ENCODE results near the gene SRA1.
"Not testable (repeated sequence)": the region's sequence is repeated elsewhere in the genome, so short reads cannot be mapped to it uniquely, and the experiment has no call there.

The SRA1 gene

DNA sequence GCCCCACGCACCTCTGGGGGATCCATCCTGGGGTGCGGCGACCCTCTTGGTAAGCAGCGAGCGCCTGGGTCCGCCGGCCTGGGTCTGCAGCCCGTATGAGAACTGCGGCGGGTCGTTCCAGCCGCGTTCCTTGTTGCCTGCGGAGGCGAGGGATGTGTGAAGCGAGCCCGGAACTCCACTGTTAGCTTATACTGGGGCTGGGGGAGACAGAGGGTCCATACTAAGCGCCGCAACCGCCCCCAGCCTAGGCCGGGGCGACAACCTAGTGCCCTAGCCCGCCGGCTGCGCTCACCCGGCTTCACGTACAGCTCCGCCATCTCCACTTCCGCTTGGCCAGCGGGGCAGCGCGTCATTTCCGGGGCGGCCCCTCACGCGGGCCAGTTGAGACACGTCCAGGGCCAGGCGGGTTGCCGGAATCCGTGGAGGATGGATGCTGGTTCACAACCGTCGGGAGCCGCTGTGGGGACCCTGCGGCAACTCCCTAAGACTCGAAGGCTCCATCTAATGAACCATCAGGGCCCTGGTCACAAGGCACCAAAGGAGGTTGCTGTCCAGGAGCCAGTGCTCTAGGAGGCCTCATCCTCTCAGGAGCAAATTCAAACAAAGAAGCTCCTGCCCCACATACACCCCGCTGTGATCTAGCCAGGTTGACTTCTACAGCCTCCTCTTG lies at the start of gene SRA1:
TSS of gene SRA1 (minus strand) at position 338 of the 670 bp plus-strand sequence. CDS start at position 317, 21 bp downstream.
- DNase-seq (ENCODE audit: low read depth in 2 of 3, low spot score in 2 of 3) = peak; percentile 77 to 82 (median 79)

DNA sequence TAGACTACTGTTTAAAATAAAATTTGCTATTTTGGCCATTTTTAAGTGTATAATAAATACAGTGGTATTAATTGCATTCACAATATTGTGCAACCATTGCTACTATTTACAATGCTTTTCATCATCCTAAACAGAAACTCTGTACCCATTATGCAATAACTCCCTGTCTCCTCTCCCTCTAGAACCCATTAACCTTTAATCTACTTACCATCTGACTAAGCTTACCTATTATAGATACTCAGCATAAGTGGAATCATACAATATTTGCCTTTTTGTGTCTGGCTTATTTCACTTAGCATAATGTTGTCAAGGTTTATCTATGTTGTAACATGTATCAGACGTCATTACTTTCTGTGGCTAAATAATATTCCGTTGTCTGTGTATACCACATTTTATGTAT lies 49.8 kb upstream of the SRA1 start:
- no peak for DNase-seq (ENCODE audit: low read depth in 2 of 3, low spot score in 2 of 3)

DNA sequence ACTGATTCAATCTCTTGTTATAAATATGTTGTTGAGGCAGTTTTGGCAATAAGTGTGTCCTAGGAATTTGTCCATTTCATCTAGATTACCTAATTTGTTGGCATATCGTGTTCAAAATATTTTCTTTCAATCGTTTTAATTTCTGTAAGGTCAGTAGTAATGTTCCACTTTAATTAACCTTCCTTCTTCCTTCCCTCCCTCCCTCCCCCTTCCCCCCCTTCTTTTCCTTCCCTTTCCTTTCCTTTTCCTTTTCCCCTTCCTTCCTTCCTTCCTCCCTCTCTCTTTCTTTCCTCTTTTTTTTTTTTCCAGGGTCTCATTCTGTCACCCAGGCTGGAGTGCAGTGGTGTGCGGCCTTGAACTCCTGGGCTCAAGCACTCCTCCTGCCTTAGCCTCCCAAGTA lies 48.6 kb upstream of the SRA1 start:
- no peak for DNase-seq (ENCODE audit: low read depth in 2 of 3, low spot score in 2 of 3)

DNA sequence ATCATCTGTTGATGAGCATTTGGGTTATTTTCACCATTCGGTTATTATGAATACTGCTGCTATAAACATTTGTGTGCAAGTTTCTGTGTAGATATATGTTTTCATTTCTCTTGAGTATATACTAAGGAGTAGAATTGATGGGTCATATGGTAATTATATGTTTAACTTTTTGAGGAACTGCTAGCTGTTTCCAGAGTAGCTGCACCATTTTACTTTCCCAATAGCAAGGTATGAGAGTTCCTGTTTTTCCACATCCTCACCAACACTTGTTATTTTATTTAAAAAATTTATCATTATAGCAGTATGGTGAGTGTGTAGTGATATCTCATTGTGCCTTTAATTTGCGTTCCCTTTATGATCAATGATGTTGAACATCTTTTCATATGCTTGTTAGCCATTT lies 46.5 kb upstream of the SRA1 start:
- DNase-seq (ENCODE audit: low read depth in 2 of 3, low spot score in 2 of 3) = no peak

DNA sequence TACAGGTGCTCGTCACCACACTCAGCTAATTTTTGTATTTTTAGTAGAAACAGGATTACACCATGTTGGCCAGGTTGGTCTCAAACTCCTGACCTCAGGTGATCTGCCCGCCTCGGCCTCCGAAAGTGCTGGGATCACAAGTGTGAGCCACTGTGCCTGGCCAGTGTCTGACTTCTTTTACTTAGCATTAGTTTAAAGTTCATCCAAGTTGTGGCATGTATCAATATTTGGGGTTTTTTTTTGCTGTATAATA lies 46.1 kb upstream of the SRA1 start:
- DNase-seq (ENCODE audit: low read depth in 2 of 3, low spot score in 2 of 3) = not testable (repeated sequence)

DNA sequence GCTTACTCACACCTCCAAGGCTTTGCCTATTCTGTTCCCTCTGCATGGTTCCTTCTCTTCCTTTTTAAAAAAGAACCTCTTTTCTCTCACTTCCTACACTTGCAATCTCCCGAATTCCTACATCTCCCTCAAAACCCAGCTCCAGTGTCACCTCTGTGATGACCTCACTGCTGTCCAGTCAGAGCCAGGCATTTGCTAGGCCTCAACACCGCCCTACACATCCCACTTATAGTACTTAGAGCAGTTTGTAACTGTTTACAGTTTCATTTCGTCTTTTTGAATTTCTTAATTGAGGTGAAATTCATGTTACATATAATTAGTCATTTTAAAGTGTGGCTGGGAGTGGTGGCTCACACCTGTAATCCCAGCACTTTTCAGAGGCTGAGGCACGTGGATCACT lies 44.9 kb upstream of the SRA1 start:
- DNase-seq (ENCODE audit: low read depth in 2 of 3, low spot score in 2 of 3) = no peak

DNA sequence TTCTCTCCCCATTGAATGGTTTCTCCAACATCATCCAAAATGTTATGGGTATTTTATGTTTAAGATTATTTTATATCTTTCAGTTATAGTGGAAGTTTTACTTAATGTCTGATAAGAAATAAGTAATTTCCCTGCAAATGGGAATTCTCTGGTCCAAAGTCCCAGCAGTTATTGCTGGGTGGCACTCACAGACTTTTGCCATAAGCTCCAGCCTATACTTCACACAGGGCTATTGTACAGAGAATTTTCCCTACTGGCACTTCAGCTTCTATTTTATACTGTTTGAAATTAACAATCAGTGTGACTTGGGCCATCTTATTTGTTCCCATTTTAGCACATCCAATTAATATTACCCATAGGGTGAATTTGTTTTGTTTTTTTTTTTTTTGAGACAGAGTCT lies 42.8 kb upstream of the SRA1 start:
- DNase-seq (ENCODE audit: low read depth in 2 of 3, low spot score in 2 of 3) = no peak

DNA sequence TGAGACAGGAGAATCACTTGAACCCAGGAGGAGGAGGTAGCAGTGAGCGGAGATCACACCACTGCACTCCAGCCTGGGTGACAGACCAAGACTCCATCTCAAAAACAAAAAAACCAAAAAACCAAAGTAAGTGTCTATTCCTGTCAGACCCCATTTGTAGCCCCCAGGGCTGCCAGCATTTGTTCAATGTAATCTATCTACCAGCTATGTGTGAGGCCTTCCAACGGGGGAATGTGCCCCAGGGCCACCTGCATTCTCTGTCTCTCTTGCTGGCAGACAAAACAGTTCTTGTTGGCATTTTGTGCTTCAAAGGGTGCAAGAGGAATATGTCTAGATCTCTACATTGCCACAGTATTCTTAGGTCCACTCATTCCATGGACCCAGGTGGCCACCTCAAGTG lies 41.6 kb upstream of the SRA1 start:
- DNase-seq (ENCODE audit: low read depth in 2 of 3, low spot score in 2 of 3) = no peak

DNA sequence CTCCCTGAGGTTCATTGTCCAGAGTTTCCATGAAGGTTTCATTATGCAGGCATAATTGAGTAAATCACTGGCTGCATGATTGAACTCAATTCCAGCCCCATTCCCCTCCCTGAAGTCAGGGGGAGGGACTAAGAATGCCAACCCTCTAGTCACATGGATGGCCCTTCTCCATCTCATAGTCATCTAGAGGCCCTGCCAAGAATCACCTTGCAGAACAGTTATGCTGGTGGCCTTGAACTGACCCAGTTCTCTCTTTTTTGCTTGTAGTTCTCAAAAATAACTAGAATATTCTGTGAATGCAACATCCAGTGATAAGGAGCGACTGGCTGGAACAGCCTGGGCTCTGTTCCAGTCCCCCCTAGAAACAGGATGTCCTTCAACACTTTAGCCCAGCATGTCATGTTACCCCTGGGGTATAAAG lies 39.1 kb upstream of the SRA1 start:
- DNase-seq (ENCODE audit: low read depth in 2 of 3, low spot score in 2 of 3) = no peak

DNA sequence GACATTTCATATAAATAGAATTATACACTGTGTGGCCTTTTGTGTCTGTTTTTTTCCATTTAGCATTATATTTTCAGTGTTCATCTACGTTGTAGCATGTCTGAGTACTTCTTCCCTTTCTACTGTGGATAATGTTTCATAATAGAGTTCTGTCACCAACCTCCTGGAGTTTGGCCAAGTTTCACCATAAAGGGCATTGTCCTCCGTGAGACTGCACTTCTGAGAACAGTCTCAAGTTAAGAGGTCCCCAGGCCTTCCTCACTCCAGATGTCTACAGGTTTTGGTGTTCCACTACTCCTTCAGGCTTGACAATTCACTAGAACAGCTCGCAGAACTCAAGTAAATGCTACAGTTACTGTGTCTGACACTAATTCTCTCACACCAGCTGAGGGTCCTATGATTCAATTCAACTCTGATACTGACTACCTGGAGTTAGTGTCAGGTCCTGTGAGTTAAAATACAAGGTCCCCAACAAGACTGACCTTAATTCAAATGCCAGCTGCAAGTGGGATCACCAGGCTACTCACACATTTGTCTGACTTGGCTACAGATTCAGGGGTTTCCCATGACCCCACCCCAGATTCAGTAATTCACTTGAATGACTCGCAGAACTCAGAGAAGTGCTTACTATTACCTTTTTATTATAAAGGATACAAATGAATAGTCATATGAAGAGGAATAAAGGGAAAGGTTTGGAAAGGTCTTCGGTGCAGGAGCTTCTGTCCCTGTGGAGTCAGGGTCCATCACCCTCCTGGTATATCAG lies 38.4 kb upstream of the SRA1 start:
- no peak for DNase-seq (ENCODE audit: low read depth in 2 of 3, low spot score in 2 of 3)

DNA sequence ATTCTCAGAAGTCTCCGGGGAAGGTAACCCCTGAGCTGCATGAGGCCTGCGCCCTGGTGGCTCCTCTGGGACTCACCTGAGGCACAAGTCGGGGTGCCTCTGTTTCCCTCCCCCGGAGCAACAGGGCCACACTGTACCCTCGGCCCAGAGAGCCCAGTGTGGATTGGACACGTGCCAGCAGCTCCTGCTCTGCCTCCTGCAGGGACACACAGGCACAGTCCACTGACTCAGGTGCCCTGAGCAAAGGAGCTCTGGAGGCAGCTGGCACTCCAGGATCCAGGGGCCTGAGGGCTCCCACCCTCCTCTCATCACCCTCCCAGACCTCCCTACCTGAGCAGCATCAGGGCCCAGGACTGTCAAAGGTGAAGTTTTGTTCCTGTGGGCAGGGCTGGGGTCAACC lies 36.9 kb upstream of the SRA1 start:
- no peak for DNase-seq (ENCODE audit: low read depth in 2 of 3, low spot score in 2 of 3)

DNA sequence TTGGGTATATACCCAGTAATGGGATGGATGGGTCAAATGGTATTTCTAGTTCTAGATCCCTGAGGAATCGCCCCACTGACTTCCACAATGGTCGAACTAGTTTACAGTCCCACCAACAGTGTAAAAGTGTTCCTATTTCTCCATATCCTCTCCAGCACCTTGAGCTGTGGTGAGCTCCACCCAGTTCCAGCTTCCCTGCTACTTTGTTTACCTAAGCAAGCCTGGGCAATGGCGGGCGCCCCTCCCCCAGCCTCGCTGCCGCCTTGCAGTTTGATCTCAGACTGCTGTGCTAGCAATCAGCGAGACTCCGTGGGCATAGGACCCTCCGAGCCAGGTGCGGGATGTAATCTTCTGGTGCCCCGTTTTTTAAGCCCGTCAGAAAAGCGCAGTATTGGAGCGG lies 35.8 kb upstream of the SRA1 start:
- not testable (repeated sequence) for DNase-seq (ENCODE audit: low read depth in 2 of 3, low spot score in 2 of 3)

DNA sequence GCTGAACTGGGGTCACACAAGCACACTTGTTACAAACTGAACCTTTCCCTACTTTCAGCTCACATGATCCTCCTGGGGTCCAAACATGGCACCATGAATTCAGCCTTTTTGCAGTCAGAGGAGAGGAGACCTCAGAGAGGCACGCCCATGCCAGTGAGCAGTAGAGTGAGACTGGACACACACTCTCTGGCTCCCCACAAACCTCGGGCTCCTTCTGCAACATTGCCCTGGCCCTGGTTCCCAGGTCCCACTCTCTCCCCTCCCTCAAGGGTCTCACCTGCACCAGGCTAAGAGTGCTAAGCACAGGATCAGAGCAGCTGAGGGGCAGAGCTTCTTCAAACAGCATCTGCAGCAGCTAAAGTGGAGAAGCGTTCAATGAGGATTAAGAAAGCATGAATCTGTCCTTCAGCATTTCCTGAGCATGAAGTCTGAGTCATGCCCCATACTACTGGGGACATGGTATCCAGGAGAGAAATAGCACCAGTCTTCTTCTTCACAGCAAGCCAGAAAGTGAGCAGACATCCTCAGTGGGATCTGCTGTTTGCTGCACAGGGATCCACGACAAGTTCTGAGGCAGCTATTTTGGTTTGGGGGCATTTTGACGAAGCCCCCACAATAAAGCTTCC lies 34.6 kb upstream of the SRA1 start:
- no peak for DNase-seq (ENCODE audit: low read depth in 2 of 3, low spot score in 2 of 3)

DNA sequence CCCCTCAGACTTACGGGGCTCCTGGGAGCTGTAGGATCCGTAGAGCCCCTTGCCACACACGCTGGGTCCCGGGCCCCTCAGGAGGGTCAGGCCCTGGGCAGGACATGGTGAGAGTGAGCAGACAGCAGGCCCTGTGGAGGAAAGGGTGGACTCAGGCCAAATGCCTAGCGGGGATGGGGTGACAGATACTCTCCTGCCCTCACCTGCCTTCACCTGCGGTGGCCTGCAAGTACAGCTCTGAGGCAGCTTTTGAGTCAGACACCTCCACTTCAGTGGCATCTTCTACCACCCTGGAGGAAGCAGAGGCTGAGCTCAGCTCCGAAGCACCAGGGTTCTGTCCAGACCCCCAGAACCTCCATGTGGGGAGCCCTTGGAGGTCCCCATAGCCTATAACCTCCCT lies 33.6 kb upstream of the SRA1 start:
- no peak for DNase-seq (ENCODE audit: low read depth in 2 of 3, low spot score in 2 of 3)

DNA sequence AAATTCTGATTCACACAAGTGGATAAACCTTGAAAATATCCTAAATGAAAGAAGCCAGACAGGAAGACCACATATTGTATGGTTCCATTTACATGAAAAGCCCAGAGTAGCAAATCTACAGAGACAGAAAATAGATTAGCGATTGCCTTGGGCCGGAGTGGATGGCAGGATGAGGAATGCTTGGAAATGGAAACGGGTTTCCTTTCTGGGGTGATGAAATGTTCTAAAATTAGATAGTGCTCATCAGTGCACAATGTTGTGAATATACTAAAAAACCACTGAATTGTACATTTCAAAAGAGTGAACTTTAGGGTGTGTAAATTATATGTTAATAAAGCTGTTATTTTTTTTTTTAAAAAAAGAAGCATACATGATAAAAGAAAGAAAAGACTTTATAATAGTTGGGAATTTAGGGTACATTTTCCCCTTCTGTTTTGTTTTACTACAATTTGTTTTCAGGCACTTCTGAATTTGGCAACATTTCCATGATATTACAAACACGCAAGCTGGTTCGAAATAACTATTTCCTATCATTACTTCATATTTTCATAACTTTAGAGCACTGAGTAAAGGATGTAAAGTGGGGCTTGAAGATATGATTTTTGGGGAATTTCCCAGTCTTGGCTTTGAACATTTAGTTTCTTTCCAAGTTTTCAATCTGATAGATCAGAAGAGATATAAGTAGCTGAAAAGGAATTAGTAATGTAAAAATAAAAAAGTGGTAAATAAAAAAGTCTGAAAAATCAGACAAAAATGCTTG lies 31.2 kb upstream of the SRA1 start:
- no peak for DNase-seq (ENCODE audit: low read depth in 2 of 3, low spot score in 2 of 3)

DNA sequence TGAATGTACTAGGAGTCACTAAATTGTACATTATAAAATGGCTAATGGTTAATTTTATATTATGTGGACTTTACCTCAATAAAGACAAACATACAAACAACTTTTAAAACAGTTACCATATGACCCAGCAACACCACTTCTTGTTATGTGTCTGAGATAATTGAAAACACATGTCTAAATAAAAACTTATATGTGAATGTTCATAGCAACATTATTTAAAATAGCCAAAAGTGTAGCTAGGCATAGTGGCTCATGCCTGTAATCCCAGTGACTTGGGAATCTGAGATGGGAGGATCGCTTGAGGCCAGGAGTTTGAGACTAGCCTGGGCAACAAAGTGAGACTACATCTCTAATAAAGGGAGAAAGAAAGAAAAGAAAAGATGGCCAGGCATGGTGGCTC lies 30.2 kb upstream of the SRA1 start:
- DNase-seq (ENCODE audit: low read depth in 2 of 3, low spot score in 2 of 3) = no peak

DNA sequence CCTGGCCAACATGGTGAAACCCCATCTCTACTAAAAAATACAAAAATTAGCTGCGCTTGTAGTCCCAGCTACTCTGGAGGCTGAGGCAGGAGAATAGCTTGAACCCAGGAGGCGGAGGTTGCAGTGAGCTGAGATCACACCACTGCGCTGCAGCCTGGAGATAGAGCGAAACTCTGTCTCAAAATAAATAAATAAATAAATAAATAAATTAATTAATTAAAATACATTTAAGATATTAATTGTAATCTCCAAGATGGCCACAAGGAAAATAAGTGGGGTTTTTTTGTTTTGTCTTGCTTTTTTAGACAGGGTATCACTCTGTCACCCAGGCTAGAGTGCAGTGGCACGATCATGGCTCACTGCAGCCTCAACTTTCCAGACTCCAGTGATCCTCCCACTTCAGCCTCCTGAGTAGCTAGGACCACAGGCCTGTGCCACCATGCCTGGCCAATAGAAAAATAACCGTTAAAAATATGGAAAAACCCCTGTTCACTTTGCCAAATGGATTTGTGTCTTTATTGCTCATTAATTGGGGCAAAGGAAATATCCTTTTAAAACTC lies 22.0 kb upstream of the SRA1 start:
- not testable (repeated sequence) for DNase-seq (ENCODE audit: low read depth in 2 of 3, low spot score in 2 of 3)

DNA sequence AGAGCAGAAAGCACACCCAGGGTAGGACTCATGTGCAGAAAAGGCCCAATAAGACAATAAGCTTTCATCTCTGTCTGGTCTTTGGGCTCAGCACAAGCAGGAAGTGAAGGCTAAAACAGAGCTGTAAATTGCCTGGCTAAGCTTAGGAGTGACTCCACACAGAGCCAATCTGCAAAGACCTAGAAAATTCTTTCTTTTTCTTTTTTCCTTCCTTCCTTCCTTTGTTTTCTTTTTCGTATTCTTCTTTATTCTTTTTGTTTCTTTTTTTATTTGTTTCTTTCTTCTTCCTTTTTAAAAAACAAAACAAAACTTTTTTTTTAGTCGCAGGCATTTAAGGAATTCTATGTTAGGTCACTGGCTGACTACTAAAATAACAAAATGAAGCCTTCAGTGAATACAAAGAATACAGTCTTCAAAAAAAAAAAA lies 19.5 kb upstream of the SRA1 start:
- DNase-seq (ENCODE audit: low read depth in 2 of 3, low spot score in 2 of 3) = no peak

DNA sequence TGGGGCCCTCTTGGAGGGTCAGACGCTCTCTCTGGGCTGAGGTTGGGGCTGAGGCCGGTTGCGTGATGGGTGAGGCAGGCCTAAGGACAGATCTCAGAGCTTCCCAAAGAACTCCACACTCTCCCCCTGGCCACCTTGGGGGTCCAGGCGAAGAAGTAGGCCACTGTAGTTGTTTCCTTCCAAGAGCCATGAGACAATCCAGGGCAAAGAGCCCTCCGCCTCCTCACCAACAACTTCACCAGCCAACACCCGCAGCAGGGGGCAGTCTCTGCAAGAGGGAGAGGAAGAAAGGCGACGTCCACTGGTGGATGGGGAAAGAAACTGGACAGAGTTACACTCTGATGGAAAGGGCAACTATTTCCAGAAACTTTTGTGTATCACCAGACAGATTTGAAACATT lies 18.0 kb upstream of the SRA1 start:
- no peak for DNase-seq (ENCODE audit: low read depth in 2 of 3, low spot score in 2 of 3)

DNA sequence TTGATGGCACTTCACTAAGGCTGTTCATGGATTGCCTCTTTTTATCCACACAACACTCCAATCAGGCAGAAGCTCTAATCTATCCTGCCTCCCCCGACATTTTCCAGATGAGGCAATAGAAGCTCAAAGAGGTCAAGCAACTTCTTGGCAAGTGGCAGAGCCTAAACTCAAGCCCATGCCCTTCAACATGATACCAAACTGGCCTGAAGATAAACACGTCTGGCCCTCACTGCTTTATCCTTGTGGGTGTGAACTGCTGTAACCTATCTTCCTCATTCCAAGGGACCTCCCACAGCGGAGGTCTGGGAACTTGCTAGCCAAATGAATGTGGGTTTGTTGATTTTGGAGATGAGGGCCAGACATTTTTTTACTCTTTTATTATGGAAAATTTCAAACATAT lies 16.9 kb upstream of the SRA1 start:
- DNase-seq (ENCODE audit: low read depth in 2 of 3, low spot score in 2 of 3) = no peak

DNA sequence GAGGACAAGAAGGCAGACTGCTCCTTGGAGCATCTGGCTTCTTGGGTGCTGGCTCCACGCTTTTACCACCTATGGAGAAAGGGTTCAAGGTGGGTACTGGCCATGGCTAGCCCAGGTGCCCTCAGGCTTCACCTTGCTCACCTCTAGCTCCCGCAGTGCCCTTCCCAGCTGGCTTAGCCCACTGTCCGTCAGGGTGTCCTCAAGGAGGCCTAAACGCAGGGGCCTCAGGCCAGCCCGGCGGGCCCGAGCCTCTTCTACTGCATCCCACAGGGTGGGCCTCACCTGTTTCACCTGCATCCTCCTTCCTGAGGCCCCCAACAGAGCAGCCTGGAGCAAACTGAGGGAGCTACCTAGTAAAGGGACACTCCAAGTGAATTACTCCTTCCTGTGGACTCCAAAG lies 16.4 kb upstream of the SRA1 start:
- DNase-seq (ENCODE audit: low read depth in 2 of 3, low spot score in 2 of 3) = no peak

DNA sequence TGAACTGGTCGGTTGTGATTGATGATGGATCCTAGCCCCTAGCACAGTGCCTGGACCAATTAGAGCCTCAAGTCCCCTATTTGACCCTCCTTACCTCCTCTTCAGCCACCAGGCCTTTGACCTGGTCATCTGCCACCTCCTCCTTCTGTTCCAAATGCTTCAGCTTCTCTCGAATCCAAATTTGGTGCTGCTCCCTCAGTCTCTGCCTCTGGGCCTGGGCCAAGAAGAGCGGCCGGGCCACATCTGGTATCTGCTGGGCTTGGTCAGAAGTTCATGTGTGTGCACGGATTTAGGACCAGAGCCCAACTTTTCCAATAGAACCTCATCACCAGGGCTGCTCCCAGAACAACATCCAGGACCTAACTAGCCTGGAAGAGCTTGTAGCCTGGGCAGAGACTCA lies 13.8 kb upstream of the SRA1 start:
- DNase-seq (ENCODE audit: low read depth in 2 of 3, low spot score in 2 of 3) = no peak
